GM23338 (cell line): ENCODE measurements around the gene FAM117A. TPM values are rescaled to one million over a fixed set of nuclear protein-coding genes. Genes with fewer than 3 reads are reported as not detected.

Experiments used
- ATAC-seq: fragments of 200-7000 bp; cut with Tn5 transposase; 3 replicates; pipeline ENCODE4 v1.9.1; 2020
- DNase-seq: peaks from one replicate; pipeline ENCODE4 v3.0.0-alpha.2; 2015; ENCODE audit warnings: low spot score
- H2AFZ ChIP-seq: fragments of 200-600 bp; sonication (generic); 2 replicates; pipeline ENCODE4 v1.8.0; 2016; ENCODE audit warnings: antibody characterized with exemption, mild to moderate bottlenecking, moderate library complexity
- H3F3A ChIP-seq: fragments of 200-600 bp; sonication (generic); replicated peaks from 2 replicates; pipeline ENCODE4 v1.8.0; 2017; ENCODE audit warnings: antibody characterized with exemption, mixed run types, low read depth
- H3K27ac ChIP-seq: fragments of 200-600 bp; sonication (generic); 2 replicates; pipeline ENCODE4 v1.6.1; 2016; ENCODE audit warnings: low read depth
- H3K27me3 ChIP-seq: fragments of 200-600 bp; sonication (generic); 2 replicates; pipeline ENCODE4 v1.8.0; 2016; ENCODE audit warnings: mild to moderate bottlenecking, mixed run types, moderate library complexity; ENCODE audit not compliant: insufficient read depth
- H3K36me3 ChIP-seq: fragments of 200-600 bp; sonication (generic); 2 replicates; pipeline ENCODE4 v1.8.0; 2016; ENCODE audit warnings: mild to moderate bottlenecking; ENCODE audit not compliant: insufficient read depth
- H3K4me1 ChIP-seq: fragments of 200-600 bp; sonication (generic); 2 replicates; pipeline ENCODE4 v1.8.0; 2016; ENCODE audit warnings: mild to moderate bottlenecking, moderate library complexity; ENCODE audit not compliant: insufficient read depth
- H3K4me2 ChIP-seq: fragments of 200-600 bp; sonication (generic); 2 replicates; pipeline ENCODE4 v1.7.1; 2017; ENCODE audit warnings: mixed run types
- H3K4me3 ChIP-seq: fragments of 200-600 bp; sonication (generic); 2 replicates; pipeline ENCODE4 v1.6.1; 2016; ENCODE audit warnings: mixed run types
- H3K79me2 ChIP-seq: fragments of 200-600 bp; sonication (generic); replicated peaks from 2 replicates; pipeline ENCODE4 v1.8.0; 2017; ENCODE audit warnings: mild to moderate bottlenecking; ENCODE audit not compliant: insufficient read depth
- H3K9me2 ChIP-seq: fragments of 200-600 bp; sonication (generic); 2 replicates; pipeline ENCODE4 v1.8.0; 2017; ENCODE audit not compliant: insufficient read depth
- H4K20me1 ChIP-seq: fragments of 200-600 bp; sonication (generic); replicated peaks from 2 replicates; pipeline ENCODE4 v1.8.0; 2017; ENCODE audit warnings: mild to moderate bottlenecking; ENCODE audit not compliant: insufficient read depth
- H3K27ac Mint-ChIP-seq: 2 replicates; pipeline ENCODE4 v1.8.0; 2020; ENCODE audit warnings: inconsistent platforms, mild to moderate bottlenecking, moderate library complexity, mixed read lengths
- H3K27me3 Mint-ChIP-seq: 3 replicates; pipeline ENCODE4 v1.8.0; 2022; ENCODE audit warnings: low read depth, mild to moderate bottlenecking, moderate library complexity, mixed read lengths, inconsistent platforms; ENCODE audit not compliant: insufficient read depth, poor library complexity
- H3K36me3 Mint-ChIP-seq: 3 replicates; pipeline ENCODE4 v1.8.0; 2021; ENCODE audit warnings: low read depth, mild to moderate bottlenecking, inconsistent platforms, moderate library complexity, mixed read lengths
- H3K4me1 Mint-ChIP-seq: 3 replicates; pipeline ENCODE4 v1.8.0; 2020; ENCODE audit warnings: mild to moderate bottlenecking, inconsistent platforms, mixed read lengths
- H3K4me3 Mint-ChIP-seq: 3 replicates; pipeline ENCODE4 v1.8.0; 2021; ENCODE audit warnings: moderate library complexity, mild to moderate bottlenecking, inconsistent platforms, mixed read lengths
- H3K9me3 Mint-ChIP-seq: 3 replicates; pipeline ENCODE4 v1.8.0; 2020; ENCODE audit warnings: moderate library complexity, mild to moderate bottlenecking, inconsistent platforms, mixed read lengths
- CREB1 ChIP-seq: fragments of 250-450 bp; sonication (Bioruptor Pico); IDR thresholded peaks from 2 replicates; pipeline ENCODE4 v1.5.0; 2020; ENCODE audit warnings: low read depth, mild to moderate bottlenecking, moderate library complexity
- EZH2 ChIP-seq: fragments of 200-600 bp; sonication (generic); IDR thresholded peaks from one replicate; pipeline ENCODE4 v1.8.0; 2017; ENCODE audit warnings: antibody characterized with exemption, mild to moderate bottlenecking, low read depth; ENCODE audit not compliant: unreplicated experiment
- EZH2phosphoT487 ChIP-seq: fragments of 200-600 bp; sonication (generic); IDR thresholded peaks from one replicate; pipeline ENCODE4 v1.8.1; 2018; ENCODE audit warnings: antibody characterized with exemption; ENCODE audit not compliant: unreplicated experiment
- JUNB ChIP-seq: IDR thresholded peaks from one replicate; pipeline ENCODE4 v1.6.1; 2016; ENCODE audit warnings: antibody characterized with exemption; ENCODE audit not compliant: unreplicated experiment
- NANOG ChIP-seq: IDR thresholded peaks from 2 replicates; pipeline ENCODE4 v1.6.1; 2016; ENCODE audit warnings: antibody characterized with exemption, borderline replicate concordance
- POLR2AphosphoS5 ChIP-seq: IDR thresholded peaks from 2 replicates; pipeline ENCODE4 v1.6.1; 2016; ENCODE audit warnings: antibody characterized with exemption, low read depth
- STAT1 ChIP-seq: IDR thresholded peaks from one replicate; pipeline ENCODE4 v1.6.1; 2016; ENCODE audit warnings: antibody characterized with exemption; ENCODE audit not compliant: unreplicated experiment
- ZNF331 ChIP-seq: fragments of 250-450 bp; sonication (Bioruptor Pico); IDR thresholded peaks from 2 replicates; pipeline ENCODE4 v1.5.0; 2020; ENCODE audit warnings: low read depth, mild to moderate bottlenecking, moderate library complexity
- polyA plus RNA-seq: library from polyadenylated mRNA; unstranded; fragments of >200 nt; fragmentation: Nextera tagmentation; extraction: Ambion mirVana; gene quantifications from 2 replicates; pipeline ENCODE4 v1.2.1, GENCODE V29; 2016
- total RNA-seq: library from RNA; depleted of rRNA; stranded (reverse); fragments of >200 nt; shearing (Covaris generic); gene quantifications from 2 replicates; pipeline ENCODE4 v1.2.3, GENCODE V29; 2014
- TF ChIP-seq, protein P1 (sequence below), 2 experiments: fragments of 200-600 bp in 1 of 2; sonication (generic) in 1 of 2; conservative IDR thresholded peaks; 2 replicates each; pipeline versions ENCODE4 v1.5.1 to v1.6.1; 2016 to 2017; ENCODE audit warnings: antibody characterized with exemption in 2 of 2, low read depth in 2 of 2, mild to moderate bottlenecking in 2 of 2, moderate library complexity in 1 of 2
- TF ChIP-seq, protein P2 (sequence below): IDR thresholded peaks from one replicate; pipeline ENCODE4 v1.6.1; 2018; ENCODE audit warnings: antibody characterized with exemption; ENCODE audit not compliant: unreplicated experiment
- TF ChIP-seq, protein P3 (sequence below): fragments of 250-450 bp; sonication (Bioruptor Pico); IDR thresholded peaks from 2 replicates; pipeline ENCODE4 v1.5.0; 2020; ENCODE audit warnings: mild to moderate bottlenecking, moderate library complexity

The FAM117A gene
- total and polyA plus RNA-seq, 2 experiments from 2014 or later = 21.3 to 46.4 TPM

DNA sequence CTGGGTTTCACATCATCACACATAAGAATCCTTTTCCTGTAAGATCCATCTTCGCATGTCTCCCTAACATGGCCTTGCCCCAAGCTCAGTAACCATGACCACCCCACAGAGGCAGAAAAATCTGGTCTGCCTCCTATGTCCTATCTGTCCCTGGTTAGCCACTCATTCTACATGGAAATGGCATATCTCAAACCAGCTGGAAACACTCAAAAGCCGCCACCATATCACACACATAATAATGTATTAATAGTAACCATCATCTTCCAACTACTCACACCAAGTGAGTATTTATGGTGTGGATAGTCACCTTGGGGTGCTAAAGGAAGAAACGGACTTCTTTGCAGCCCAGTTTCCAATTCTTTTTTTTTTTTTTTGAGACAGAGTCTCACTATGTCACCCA is 11.4 kb downstream of the FAM117A start:
- H4K20me1 ChIP-seq = peaks cover 46% of the 10 kb centered on the region
- no peak overlapping the region for H3K4me3 Mint-ChIP-seq
- no peaks in the 10 kb centered on the region for H3K9me2 ChIP-seq
- H3K79me2 ChIP-seq = peaks cover 95% of the 10 kb centered on the region
- no peaks in the 10 kb centered on the region; the same call in 2 of the 3 replicates for H3K9me3 Mint-ChIP-seq
- ATAC-seq (no peak), DNase-seq (no peak)
- H3F3A ChIP-seq = no peaks in the 10 kb centered on the region
- H3K4me1 ChIP-seq = peaks cover 11% of the 10 kb centered on the region
- peaks cover 32% of the 10 kb centered on the region for H3K4me1 Mint-ChIP-seq
- H3K27ac ChIP-seq = 0 out of 2 replicates have a peak overlapping the region, but pooled peaks have one; percentile 59
- H3K27me3 Mint-ChIP-seq = no peaks in the 10 kb centered on the region
- H3K36me3 ChIP-seq = no peaks in the 10 kb centered on the region
- H2AFZ ChIP-seq = no peak overlapping the region
- 0 out of 2 replicates have a peak overlapping the region, but pooled peaks have one; percentile 36 for H3K27ac Mint-ChIP-seq
- H3K27me3 ChIP-seq = no peaks in the 10 kb centered on the region
- peaks cover 11% of the 10 kb centered on the region; the same call in 2 of the 3 replicates for H3K36me3 Mint-ChIP-seq
- TF ChIP-seq ZNF331 (CRISPR knock-in tag) = no peak
- TF ChIP-seq CREB1 = no peak
- TF ChIP-seq POLR2AphosphoS5 = no peak
- TF ChIP-seq STAT1 = no peak
- TF ChIP-seq EZH2 = no peak
- no peak overlapping the region for H3K4me3 ChIP-seq
- no peak overlapping the region; the same call in 1 of the 2 replicates for H3K4me2 ChIP-seq

DNA sequence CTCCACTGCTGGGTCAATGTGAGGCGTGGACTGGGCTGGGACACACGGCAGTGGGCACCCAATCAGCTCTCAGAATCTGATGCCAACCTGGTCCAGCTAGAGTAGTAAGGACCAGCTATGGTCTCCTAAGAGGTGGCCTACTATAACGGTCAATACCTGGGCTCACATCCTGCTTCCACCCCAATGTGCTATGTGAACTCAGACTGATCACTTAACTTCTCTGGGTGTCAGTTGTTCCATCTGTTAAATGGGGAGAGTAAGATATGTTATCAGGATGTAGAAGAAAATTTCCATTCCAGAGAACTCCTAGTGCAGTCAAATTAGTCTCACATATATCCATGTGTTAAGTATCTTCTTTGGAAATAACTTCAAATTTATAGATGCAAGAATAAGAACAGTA is 14.2 kb downstream of the FAM117A start:
- no peaks in the 10 kb centered on the region for H3K9me2 ChIP-seq
- Mint-ChIP-seq H3K27me3 (no peaks in the 10 kb centered on the region), H3K4me1 (peaks cover 27% of the 10 kb centered on the region), H3K4me3 (no peak overlapping the region), H3K9me3 (no peaks in the 10 kb centered on the region), H3K27ac (no peak overlapping the region), H3K36me3 (peaks cover 6% of the 10 kb centered on the region; the same call in 2 of the 3 replicates)
- DNase-seq (no peak), ATAC-seq (no peak)
- H3K27ac ChIP-seq = no peak overlapping the region
- H2AFZ ChIP-seq = no peak overlapping the region
- H4K20me1 ChIP-seq = peaks cover 28% of the 10 kb centered on the region
- H3K4me2 ChIP-seq = no peak overlapping the region
- no peaks in the 10 kb centered on the region for H3K27me3 ChIP-seq
- no peak overlapping the region for H3K4me3 ChIP-seq
- peaks cover 10% of the 10 kb centered on the region for H3K4me1 ChIP-seq
- no peaks in the 10 kb centered on the region for H3K36me3 ChIP-seq
- no peaks in the 10 kb centered on the region for H3F3A ChIP-seq
- H3K79me2 ChIP-seq = peaks cover 91% of the 10 kb centered on the region
- TF ChIP-seq EZH2 = no peak
- TF ChIP-seq ZNF331 (CRISPR knock-in tag) = no peak
- no peak for TF ChIP-seq EZH2phosphoT487
- TF ChIP-seq JUNB = no peak
- TF ChIP-seq POLR2AphosphoS5 = no peak
- TF ChIP-seq, protein P1, sequence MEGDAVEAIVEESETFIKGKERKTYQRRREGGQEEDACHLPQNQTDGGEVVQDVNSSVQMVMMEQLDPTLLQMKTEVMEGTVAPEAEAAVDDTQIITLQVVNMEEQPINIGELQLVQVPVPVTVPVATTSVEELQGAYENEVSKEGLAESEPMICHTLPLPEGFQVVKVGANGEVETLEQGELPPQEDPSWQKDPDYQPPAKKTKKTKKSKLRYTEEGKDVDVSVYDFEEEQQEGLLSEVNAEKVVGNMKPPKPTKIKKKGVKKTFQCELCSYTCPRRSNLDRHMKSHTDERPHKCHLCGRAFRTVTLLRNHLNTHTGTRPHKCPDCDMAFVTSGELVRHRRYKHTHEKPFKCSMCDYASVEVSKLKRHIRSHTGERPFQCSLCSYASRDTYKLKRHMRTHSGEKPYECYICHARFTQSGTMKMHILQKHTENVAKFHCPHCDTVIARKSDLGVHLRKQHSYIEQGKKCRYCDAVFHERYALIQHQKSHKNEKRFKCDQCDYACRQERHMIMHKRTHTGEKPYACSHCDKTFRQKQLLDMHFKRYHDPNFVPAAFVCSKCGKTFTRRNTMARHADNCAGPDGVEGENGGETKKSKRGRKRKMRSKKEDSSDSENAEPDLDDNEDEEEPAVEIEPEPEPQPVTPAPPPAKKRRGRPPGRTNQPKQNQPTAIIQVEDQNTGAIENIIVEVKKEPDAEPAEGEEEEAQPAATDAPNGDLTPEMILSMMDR (conservative IDR thresholded peaks at IDR 0.05; ENCODE audit: low read depth in 2 of 2) = no peak
- no peak for TF ChIP-seq NANOG
- TF ChIP-seq CREB1 = no peak
- TF ChIP-seq, protein P2, sequence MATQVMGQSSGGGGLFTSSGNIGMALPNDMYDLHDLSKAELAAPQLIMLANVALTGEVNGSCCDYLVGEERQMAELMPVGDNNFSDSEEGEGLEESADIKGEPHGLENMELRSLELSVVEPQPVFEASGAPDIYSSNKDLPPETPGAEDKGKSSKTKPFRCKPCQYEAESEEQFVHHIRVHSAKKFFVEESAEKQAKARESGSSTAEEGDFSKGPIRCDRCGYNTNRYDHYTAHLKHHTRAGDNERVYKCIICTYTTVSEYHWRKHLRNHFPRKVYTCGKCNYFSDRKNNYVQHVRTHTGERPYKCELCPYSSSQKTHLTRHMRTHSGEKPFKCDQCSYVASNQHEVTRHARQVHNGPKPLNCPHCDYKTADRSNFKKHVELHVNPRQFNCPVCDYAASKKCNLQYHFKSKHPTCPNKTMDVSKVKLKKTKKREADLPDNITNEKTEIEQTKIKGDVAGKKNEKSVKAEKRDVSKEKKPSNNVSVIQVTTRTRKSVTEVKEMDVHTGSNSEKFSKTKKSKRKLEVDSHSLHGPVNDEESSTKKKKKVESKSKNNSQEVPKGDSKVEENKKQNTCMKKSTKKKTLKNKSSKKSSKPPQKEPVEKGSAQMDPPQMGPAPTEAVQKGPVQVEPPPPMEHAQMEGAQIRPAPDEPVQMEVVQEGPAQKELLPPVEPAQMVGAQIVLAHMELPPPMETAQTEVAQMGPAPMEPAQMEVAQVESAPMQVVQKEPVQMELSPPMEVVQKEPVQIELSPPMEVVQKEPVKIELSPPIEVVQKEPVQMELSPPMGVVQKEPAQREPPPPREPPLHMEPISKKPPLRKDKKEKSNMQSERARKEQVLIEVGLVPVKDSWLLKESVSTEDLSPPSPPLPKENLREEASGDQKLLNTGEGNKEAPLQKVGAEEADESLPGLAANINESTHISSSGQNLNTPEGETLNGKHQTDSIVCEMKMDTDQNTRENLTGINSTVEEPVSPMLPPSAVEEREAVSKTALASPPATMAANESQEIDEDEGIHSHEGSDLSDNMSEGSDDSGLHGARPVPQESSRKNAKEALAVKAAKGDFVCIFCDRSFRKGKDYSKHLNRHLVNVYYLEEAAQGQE = no peak
- TF ChIP-seq, protein P3, sequence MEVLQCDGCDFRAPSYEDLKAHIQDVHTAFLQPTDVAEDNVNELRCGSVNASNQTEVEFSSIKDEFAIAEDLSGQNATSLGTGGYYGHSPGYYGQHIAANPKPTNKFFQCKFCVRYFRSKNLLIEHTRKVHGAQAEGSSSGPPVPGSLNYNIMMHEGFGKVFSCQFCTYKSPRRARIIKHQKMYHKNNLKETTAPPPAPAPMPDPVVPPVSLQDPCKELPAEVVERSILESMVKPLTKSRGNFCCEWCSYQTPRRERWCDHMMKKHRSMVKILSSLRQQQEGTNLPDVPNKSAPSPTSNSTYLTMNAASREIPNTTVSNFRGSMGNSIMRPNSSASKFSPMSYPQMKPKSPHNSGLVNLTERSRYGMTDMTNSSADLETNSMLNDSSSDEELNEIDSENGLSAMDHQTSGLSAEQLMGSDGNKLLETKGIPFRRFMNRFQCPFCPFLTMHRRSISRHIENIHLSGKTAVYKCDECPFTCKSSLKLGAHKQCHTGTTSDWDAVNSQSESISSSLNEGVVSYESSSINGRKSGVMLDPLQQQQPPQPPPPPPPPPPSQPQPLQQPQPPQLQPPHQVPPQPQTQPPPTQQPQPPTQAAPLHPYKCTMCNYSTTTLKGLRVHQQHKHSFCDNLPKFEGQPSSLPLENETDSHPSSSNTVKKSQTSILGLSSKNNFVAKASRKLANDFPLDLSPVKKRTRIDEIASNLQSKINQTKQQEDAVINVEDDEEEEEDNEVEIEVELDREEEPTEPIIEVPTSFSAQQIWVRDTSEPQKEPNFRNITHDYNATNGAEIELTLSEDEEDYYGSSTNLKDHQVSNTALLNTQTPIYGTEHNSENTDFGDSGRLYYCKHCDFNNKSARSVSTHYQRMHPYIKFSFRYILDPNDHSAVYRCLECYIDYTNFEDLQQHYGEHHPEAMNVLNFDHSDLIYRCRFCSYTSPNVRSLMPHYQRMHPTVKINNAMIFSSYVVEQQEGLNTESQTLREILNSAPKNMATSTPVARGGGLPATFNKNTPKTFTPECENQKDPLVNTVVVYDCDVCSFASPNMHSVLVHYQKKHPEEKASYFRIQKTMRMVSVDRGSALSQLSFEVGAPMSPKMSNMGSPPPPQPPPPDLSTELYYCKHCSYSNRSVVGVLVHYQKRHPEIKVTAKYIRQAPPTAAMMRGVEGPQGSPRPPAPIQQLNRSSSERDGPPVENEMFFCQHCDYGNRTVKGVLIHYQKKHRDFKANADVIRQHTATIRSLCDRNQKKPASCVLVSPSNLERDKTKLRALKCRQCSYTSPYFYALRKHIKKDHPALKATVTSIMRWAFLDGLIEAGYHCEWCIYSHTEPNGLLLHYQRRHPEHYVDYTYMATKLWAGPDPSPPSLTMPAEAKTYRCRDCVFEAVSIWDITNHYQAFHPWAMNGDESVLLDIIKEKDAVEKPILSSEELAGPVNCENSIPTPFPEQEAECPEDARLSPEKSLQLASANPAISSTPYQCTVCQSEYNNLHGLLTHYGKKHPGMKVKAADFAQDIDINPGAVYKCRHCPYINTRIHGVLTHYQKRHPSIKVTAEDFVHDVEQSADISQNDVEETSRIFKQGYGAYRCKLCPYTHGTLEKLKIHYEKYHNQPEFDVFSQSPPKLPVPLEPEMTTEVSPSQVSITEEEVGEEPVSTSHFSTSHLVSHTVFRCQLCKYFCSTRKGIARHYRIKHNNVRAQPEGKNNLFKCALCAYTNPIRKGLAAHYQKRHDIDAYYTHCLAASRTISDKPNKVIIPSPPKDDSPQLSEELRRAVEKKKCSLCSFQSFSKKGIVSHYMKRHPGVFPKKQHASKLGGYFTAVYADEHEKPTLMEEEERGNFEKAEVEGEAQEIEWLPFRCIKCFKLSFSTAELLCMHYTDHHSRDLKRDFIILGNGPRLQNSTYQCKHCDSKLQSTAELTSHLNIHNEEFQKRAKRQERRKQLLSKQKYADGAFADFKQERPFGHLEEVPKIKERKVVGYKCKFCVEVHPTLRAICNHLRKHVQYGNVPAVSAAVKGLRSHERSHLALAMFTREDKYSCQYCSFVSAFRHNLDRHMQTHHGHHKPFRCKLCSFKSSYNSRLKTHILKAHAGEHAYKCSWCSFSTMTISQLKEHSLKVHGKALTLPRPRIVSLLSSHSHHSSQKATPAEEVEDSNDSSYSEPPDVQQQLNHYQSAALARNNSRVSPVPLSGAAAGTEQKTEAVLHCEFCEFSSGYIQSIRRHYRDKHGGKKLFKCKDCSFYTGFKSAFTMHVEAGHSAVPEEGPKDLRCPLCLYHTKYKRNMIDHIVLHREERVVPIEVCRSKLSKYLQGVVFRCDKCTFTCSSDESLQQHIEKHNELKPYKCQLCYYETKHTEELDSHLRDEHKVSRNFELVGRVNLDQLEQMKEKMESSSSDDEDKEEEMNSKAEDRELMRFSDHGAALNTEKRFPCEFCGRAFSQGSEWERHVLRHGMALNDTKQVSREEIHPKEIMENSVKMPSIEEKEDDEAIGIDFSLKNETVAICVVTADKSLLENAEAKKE (CRISPR knock-in tag) = no peak
